MG63 (cell line): ENCODE results near the gene MRPL9. TPM values are rescaled to one million over a fixed set of nuclear protein-coding genes. Genes with fewer than 3 reads are reported as not detected.
A peak's percentile ranks its signal among the peaks of the same experiment; 100 is the strongest.

Experiments used
- DNase-seq: peaks from one replicate; pipeline ENCODE4 v3.0.0-alpha.2; 2020
- H3K27me3 ChIP-seq: fragments of 250-450 bp; sonication (Bioruptor Pico); 2 replicates; pipeline ENCODE4 v1.5.1; 2020; ENCODE audit warnings: mild to moderate bottlenecking, moderate library complexity
- H3K36me3 ChIP-seq: fragments of 250-450 bp; sonication (Bioruptor Pico); 2 replicates; pipeline ENCODE4 v1.5.1; 2020; ENCODE audit warnings: mild to moderate bottlenecking, moderate library complexity
- H3K4me3 ChIP-seq: fragments of 250-450 bp; sonication (Bioruptor Pico); 2 replicates; pipeline ENCODE4 v1.5.1; 2020; ENCODE audit warnings: mild to moderate bottlenecking, moderate library complexity
- H3K9me3 ChIP-seq: fragments of 250-450 bp; sonication (Bioruptor Pico); 2 replicates; pipeline ENCODE4 v1.5.1; 2020; ENCODE audit warnings: mild to moderate bottlenecking, moderate library complexity
- total RNA-seq: library from RNA; depleted of rRNA; stranded (reverse); fragments of >200 nt; shearing (Covaris generic); gene quantifications from 2 replicates; pipeline ENCODE4 v1.2.3, GENCODE V29; 2014; ENCODE audit warnings: low replicate concordance

MRPL9 gene
- total RNA-seq, 1 experiment from 2014 or later, result 167 TPM

DNA sequence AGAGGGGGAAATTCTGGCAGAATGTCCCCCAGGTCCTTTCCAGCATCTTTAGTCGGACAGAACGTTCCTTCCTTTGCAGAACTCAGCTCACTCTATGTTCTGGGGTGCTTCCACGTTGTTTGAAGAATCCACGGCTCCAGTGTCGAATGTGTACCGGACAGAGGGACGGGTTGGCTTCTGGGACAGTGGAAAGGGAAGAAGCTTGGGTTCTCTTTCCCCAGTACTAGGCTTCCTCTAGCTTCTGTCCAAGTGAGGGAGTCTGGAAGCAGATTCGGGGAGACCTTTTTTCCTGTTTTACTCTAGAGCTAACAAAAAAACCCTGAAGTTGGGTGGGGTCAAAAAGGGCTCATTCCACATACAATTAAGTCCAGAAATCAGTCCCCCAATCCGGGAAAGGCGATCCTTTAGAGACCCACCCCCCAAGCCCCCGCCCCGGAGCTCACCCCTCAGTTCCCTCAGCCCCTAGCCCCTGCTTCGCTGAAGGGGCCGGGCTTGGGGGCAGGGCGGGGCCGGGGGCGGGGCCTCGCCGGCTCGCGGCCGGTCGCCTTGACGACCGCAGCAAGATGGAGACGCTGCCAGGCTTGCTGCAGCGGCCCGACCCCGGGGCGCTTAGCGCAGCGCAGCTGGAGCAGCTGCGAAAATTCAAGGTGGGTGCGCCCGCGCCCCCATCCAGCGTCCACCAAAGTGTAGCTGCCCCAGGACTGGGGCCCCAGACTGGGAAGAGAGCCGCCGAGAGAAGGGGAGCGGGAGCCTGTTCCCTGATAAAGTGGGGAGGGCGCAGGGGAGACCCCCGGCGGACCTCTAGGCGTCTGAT is 42.1 kb downstream of the MRPL9 start, which contains the start of gene RIIAD1:
TSS of gene RIIAD1 (plus strand) at position 549 of the 814 bp plus-strand sequence. CDS start at position 564, 15 bp downstream.
- Histone ChIP-seq H3K4me3 (peak within 1 kb of the TSS; percentile 26), H3K36me3 (no peaks in the 10 kb centered on the region), H3K27me3 (peaks cover 6% of the 10 kb centered on the region; the same call in 1 of the 2 replicates), H3K9me3 (no peaks in the 10 kb centered on the region)
- peak; percentile 26 for DNase-seq

DNA sequence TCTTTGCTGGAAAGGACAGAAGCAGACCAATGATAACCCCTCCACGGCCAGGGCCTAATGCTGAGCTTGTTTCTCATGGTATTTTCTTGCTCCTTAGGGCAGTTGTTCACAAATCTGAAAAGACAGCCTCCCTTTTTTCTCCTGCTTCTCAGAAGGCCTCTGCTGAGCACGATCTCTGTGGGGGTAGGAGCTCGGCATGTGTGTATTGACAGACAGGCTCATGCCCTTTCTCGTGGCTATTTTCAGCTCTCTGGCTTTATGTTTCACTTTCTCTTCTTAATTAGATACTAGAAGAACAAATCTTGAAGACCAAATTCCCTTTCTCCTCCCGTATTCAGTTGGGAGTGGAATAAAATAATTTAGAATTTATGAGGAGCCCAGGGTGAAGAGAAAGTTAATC is 42.7 kb downstream of the MRPL9 start:
- H3K9me3 ChIP-seq, result no peaks in the 10 kb centered on the region
- H3K36me3 ChIP-seq, result no peaks in the 10 kb centered on the region
- H3K27me3 ChIP-seq, result peaks cover 8% of the 10 kb centered on the region; the same call in 1 of the 2 replicates
- DNase-seq, result no peak
- H3K4me3 ChIP-seq, result peak overlapping the region; percentile 19

DNA sequence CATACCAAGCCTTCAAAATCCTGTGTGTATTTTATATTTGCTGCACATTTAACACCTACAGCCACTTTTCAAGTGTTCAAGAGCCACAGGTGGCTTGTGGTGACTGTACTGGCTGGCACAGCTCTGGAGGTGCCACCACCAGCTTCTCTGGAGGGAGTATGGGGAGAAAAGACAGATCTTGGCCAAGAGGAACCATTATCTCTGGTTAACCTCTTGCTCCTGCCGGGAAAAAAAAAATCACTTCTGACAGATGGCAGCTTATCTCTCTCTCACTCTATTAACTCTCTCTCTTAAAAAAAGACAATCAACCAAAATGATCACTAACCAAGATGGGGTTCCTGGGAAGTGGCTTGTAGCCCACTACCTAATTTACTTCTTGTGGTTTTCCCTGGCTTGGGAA is 43.2 kb downstream of the MRPL9 start:
- DNase-seq, result no peak
- Histone ChIP-seq H3K27me3 (peaks cover 8% of the 10 kb centered on the region; the same call in 1 of the 2 replicates), H3K4me3 (no peak overlapping the region), H3K36me3 (no peaks in the 10 kb centered on the region), H3K9me3 (no peaks in the 10 kb centered on the region)

DNA sequence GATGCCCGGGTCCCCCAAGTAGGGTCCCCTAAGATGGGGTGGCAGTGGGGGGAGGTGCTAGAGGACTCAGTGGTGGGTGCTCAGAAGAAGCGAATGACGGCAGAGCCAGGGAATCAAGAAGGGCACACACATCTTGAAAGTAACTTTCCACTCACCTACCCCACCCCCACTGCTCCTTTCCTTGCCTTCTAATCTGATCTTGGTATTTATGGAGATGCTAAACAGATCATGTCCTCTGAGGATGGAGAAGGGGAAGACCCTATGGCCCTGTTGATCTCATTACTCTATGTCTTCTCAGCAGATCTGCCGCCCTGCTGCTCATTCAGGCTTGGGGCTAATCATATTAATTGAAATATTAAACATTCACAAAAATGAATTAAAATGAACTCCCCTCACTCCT is 44.6 kb downstream of the MRPL9 start:
- Histone ChIP-seq H3K9me3 (no peaks in the 10 kb centered on the region), H3K4me3 (no peak overlapping the region), H3K27me3 (peaks cover 8% of the 10 kb centered on the region), H3K36me3 (no peaks in the 10 kb centered on the region)
- no peak for DNase-seq

DNA sequence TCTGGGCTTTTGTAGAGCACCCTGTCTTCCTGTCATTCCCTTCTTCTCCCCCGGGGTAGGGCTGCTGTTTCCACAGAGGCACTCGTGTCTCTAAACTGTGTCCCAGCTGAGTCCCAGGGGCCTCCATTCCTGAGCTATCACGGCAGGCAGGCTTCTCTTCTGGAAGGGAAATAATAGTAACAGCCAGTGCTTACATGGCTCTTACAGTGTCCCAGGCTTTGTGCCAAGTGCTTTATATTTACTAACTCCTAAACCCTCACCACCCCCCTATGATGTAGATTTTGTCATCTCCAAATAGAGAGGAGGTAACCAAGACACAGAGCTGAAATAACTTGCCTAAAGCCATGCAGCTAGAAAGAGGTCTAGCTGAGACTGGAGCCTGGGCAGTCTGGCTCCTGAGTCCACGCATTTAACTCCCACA is 45.3 kb downstream of the MRPL9 start:
- Histone ChIP-seq H3K9me3 (no peaks in the 10 kb centered on the region), H3K27me3 (peaks cover 8% of the 10 kb centered on the region), H3K4me3 (no peak overlapping the region), H3K36me3 (no peaks in the 10 kb centered on the region)
- DNase-seq, result no peak

DNA sequence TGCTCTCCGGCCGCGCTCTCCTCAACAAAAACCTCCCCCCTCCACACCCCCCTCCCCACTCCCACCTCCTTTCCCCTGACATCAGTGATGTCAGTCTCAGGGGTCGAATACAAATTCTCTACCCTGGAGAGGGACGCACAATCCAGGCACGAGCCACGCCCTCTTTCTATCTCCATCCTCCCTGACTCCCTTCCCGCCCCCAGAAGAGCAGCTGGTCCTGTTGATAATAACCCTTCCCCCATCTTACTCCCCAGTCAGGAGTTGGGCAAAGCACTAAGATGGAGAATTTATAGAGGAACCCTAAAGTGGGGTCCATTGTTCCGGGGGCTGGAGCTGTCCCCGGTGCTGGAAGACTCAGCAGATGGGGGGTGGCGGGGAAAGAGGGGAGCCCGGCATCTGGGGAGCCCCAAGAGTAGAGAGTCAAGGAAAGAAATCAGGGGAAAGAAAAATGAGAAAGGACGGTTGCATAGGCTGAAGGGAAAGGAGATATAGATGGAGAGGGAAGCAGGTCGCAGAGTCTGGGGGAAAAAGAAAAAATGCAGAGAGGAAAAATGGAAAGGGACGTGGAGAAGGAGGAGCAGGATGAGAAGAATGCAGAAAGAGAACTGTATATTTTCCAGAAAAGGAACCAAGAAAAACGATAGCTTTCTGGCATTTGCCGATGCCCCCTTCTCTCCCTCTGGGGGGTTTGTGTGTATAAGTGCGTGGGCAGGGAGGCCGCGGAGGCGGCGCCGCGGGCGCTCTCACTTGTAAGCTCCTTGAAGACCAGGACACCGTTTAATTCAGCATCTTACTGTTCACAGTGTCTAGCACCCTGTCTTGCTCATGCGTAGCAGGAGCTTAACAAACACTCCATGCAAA is 46.3 kb downstream of the MRPL9 start, which contains the start of gene CELF3:
TSS of gene CELF3 (minus strand) at position 33 of the 861 bp plus-strand sequence. CDS start 783 bp downstream, outside the sequence.
- H3K9me3 ChIP-seq, result no peaks in the 10 kb centered on the region
- no peak within 1 kb of the TSS for H3K4me3 ChIP-seq
- DNase-seq, result no peak
- H3K36me3 ChIP-seq, result no peaks in the 10 kb centered on the region
- H3K27me3 ChIP-seq, result peaks cover 6% of the 10 kb centered on the region

DNA sequence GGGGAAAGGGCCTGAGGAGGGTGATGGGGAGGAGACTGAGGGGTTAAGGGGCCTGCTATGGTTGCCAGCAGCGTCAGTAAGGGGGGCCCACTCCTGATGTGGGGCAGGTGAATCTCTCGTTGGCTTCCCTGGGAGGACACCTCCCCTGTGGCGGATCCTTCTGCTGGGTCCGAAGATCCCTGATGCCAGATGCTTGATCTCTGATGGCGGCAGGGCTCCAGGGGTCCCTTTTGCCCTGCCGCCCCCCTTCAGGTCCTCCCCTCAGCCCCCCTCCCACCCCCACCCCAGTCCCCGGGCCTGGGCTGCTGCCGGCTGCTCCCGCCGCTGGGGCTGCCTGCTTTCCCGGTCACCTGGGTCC is 46.9 kb downstream of the MRPL9 start:
- no peaks in the 10 kb centered on the region for H3K9me3 ChIP-seq

DNA sequence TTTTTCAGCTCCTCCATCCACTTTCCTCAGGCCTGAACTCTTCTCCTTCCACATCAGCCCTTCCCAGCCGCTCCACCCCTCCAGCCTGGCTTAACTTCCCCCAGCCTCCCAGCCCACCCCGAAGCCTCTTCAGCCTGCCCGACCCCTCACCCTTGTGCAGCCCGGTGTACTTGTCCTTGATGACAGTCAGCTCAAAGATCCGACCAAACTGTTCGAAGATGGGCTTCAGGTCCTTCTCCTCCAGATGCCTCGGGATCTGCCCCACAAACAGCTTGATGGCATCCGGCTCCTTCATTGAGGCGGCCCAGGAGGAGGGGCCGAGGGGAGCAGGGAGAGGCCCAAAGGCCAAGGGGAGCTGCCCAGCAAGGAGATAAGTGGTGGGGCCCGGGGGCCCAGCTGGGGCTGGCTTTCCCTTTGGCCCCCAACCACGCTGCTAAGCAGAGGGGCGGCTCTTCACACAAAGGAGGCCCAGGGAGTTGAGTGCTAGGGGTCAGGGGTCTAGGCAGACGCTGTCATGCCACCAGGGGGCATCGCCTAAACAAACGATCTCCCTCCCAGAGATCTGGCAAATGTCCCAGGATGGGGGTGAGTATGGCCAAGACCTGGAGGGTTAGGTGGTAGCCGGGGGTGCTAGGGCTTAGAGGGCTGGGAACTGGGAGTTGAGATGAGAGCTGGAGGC is 47.4 kb downstream of the MRPL9 start:
- DNase-seq, result no peak

More for the DNA sequence above, 46.9 kb downstream of the MRPL9 start:
- peaks cover 3% of the 10 kb centered on the region; the same call in 1 of the 2 replicates for H3K27me3 ChIP-seq
- no peak overlapping the region for H3K4me3 ChIP-seq
- no peak for DNase-seq
- H3K36me3 ChIP-seq, result no peaks in the 10 kb centered on the region

DNA sequence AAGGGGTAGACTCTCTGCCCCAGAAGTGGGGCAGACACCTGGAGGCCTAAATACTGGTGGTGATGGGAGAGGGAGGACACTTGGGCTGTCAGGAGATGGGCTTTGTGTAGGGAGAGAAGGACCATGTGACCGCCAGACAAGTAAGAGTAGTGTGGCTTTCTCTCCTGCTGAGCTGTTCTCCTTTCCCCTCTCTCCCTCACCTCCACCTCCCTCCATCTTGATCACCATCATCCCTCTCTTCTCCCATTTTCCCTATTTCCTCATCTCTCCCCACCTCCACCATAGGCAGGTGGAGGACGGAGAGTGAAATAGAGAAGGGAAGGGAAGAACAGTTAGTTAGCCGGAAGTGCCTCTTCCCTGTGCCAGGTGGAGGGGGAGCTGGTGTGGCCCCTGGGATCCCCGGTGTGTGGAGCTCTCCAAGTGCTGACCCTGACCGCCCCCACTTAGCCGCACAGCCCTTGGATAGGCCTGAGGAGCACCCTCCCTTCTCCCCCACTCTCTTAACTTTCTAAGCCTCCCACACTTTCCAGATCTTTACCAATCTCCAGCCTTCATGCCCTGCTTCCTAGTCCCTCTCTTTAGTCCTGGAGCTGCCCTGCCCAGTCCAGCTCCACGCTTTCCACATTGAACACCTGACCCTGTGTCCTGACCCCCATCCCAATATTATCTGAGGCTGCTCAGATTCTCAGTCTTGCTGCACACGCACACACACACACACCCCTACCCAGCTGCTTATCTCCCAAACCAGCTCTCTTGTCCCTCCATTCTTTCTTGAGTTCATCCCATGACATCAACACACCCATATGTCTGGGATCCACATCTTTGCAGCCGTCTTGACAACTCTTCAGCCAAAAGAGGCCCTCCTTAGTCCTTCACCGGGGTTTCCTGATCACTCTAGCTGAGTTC is 48.2 kb downstream of the MRPL9 start:
- peaks cover 3% of the 10 kb centered on the region; the same call in 1 of the 2 replicates for H3K27me3 ChIP-seq
- no peak overlapping the region for H3K4me3 ChIP-seq
- H3K9me3 ChIP-seq, result no peaks in the 10 kb centered on the region
- H3K36me3 ChIP-seq, result no peaks in the 10 kb centered on the region
- DNase-seq, result no peak

More for the DNA sequence above, 47.4 kb downstream of the MRPL9 start:
- Histone ChIP-seq H3K27me3 (peaks cover 3% of the 10 kb centered on the region; the same call in 1 of the 2 replicates), H3K36me3 (no peaks in the 10 kb centered on the region), H3K4me3 (no peak overlapping the region), H3K9me3 (no peaks in the 10 kb centered on the region)

DNA sequence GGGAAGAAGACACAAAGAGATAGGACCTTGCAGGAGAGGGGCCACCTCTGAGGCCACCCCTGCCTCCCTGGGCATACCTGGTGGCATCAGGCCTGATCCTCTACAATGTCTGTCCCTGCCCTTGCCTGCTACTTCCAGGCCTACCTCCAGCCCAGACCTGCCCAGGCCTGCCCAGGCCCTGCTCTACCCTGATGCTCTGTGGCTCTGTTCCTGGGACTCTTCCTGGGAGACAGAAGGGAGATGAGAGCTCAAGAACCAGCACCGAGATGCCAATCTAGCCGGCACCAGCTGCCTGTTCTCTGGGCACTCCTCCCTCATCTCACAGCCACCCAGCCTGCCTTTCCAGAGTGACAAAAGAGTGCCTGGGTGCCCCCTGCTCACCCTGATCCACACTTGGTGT is 49.4 kb downstream of the MRPL9 start:
- Histone ChIP-seq H3K27me3 (peaks cover 3% of the 10 kb centered on the region; the same call in 1 of the 2 replicates), H3K36me3 (no peaks in the 10 kb centered on the region)

DNA sequence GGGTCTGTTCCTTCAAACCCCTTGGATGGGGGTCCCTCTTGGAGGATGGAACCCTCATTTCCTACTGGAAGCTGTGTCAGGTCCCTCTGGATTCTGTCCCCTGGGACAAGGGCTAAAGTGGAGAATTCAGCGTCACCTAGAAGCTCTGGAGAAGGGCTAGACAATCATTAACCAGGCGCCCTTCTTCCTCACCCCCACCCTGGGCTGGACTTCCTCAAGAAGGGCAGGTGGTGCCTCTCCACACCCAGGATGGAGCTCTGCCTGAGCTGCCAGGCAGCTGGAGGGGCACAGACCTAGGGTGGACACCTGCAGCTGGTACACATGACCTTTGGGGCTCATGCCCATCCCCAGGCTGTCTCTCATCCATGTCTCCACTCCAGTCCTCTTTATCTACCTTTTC is 50.3 kb downstream of the MRPL9 start:
- DNase-seq, result no peak
- no peak overlapping the region for H3K4me3 ChIP-seq
- H3K9me3 ChIP-seq, result no peaks in the 10 kb centered on the region
- H3K36me3 ChIP-seq, result no peaks in the 10 kb centered on the region
- H3K27me3 ChIP-seq, result peaks cover 3% of the 10 kb centered on the region; the same call in 1 of the 2 replicates

More for the DNA sequence above, 49.4 kb downstream of the MRPL9 start:
- no peak for DNase-seq
- no peak overlapping the region for H3K4me3 ChIP-seq
- no peaks in the 10 kb centered on the region for H3K9me3 ChIP-seq

DNA sequence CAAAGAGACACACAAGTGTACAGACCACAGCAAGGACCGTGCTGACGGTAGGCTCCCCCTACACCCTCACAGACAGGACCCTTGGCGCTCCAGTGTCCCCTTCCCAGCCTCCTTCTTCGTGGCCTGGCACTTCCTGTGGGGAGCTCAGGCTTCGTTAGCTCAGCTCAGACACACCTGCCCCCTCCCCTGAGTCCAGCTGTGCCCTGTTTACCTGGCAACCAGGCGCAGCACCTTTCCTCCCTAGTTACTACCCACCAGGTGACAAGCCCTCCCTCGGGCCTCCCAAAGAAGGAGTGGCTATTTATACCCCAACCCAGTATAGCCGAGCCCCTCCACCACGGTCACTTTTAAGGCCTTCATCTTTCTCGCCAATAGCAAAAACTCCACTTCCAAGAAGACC is 51.3 kb downstream of the MRPL9 start:
- no peak overlapping the region for H3K4me3 ChIP-seq
- no peaks in the 10 kb centered on the region for H3K36me3 ChIP-seq
- H3K27me3 ChIP-seq, result peaks cover 3% of the 10 kb centered on the region; the same call in 1 of the 2 replicates
- no peaks in the 10 kb centered on the region for H3K9me3 ChIP-seq
- no peak for DNase-seq

DNA sequence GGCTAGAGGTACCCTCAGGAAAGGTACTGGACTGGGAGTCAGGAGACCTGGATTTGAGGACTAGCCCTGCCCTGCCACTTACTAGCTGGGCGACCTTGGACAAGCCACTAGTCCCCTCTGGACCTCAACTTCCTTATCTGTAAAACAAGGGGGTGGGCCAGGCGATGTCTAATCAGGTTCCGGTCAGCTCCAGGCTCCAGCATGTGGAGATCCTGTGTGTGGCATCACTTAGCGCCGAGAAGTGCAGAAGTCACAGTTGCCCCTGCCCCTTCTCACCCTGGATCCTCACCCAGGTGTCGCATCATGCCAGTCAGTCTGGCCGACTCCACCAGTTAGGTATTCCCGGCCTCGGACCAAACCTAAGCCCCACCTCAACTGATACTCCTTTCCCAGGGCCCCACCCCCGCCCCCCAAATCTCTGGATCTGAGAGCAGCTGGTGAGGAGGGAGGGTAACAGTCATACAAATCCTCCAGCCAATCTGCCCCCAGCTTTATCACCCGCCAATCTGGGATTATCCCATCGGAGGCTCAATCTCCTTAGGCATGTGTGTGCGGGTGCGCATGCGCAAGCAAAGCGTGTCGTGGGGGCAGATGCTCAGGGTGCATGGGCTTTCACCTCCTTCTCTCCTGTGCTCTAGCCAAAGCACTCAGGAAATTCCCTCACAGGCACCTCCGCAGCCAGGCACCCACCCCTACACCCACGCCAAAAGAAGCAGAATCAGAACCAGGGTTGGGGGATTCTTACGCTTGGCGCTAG is 52.1 kb downstream of the MRPL9 start:
- Histone ChIP-seq H3K27me3 (peaks cover 3% of the 10 kb centered on the region; the same call in 1 of the 2 replicates), H3K36me3 (no peaks in the 10 kb centered on the region)

DNA sequence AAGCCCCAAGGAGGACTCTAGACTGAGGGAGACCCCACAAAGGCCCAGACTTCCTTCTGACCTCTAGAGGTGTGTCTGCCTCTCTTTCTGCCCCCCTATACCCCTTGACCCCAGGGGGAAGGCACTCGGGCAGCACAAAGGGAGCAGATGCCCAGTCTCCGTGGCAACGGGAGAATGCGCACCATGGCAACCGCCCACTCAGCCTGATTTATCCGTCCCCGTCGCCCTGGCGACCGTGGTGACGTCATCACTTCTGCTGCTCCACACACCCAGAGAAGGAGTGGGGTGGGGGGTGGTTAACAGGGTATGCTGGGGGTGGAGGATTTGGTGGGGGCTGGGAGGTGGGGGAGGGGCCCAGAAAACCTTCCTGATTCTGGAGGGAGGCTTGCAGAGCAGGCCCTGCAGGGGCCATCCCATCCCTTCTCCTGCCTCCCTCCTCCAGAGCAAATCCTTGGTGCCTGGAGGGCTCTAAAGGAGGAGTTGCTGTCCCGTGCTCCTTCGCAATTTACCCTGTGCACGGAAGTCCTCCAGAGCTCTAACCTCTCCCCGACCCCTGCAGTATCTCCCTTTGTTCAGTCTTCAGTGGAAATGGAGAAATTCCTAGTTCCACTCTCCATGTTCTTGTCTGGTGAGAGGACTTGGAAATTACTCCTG is 53.0 kb downstream of the MRPL9 start:
- Histone ChIP-seq H3K27me3 (no peaks in the 10 kb centered on the region; the same call in 1 of the 2 replicates), H3K36me3 (no peaks in the 10 kb centered on the region), H3K9me3 (no peaks in the 10 kb centered on the region), H3K4me3 (no peak overlapping the region)
- DNase-seq, result peak; percentile 38

More for the DNA sequence above, 52.1 kb downstream of the MRPL9 start:
- Histone ChIP-seq H3K9me3 (no peaks in the 10 kb centered on the region), H3K4me3 (no peak overlapping the region)
- no peak for DNase-seq
